SIG-M5 treated with dmso at 0.1 percent for 504 hours (cell line): ENCODE data around the gene AGAP1.

Source experiments
- DNase-seq: peaks from one replicate; lab custom pipeline; 2025; ENCODE audit not compliant: unreplicated experiment; lab: John Stamatoyannopoulos, UW

AGAP1 gene

GRCh38 chr2:235970204-235971040, 476.6 kb downstream of the AGAP1 start:
- DNase-seq = no peak

GRCh38 chr2:235976516-235976915, 482.7 kb downstream of the AGAP1 start:
- DNase-seq = no peak

- no peak for DNase-seq
Measured at GRCh38 chr2:235976956-235977355, 483.1 kb downstream of the AGAP1 start.

- no peak for DNase-seq
Measured at GRCh38 chr2:235977445-235977844, 483.6 kb downstream of the AGAP1 start.

- DNase-seq = no peak
Measured at GRCh38 chr2:235978022-235978421, 484.2 kb downstream of the AGAP1 start.

- no peak for DNase-seq
Measured at GRCh38 chr2:235979037-235979436, 485.2 kb downstream of the AGAP1 start.

- no peak for DNase-seq
Measured at GRCh38 chr2:235979753-235980435, 486.1 kb downstream of the AGAP1 start.

GRCh38 chr2:235981631-235982030, 487.8 kb downstream of the AGAP1 start:
- no peak for DNase-seq

GRCh38 chr2:235983016-235983415, 489.2 kb downstream of the AGAP1 start:
- no peak for DNase-seq

GRCh38 chr2:235984552-235984951, 490.7 kb downstream of the AGAP1 start:
- no peak for DNase-seq

- no peak for DNase-seq
Measured at GRCh38 chr2:235986361-235986760, 492.5 kb downstream of the AGAP1 start.

- no peak for DNase-seq
Measured at GRCh38 chr2:235988271-235989015, 494.6 kb downstream of the AGAP1 start.

- no peak for DNase-seq
Measured at GRCh38 chr2:235989591-235989990, 495.7 kb downstream of the AGAP1 start.

- DNase-seq = no peak
Measured at GRCh38 chr2:235990344-235990743, 496.5 kb downstream of the AGAP1 start.

GRCh38 chr2:235992024-235992423, 498.2 kb downstream of the AGAP1 start:
- DNase-seq = no peak

- DNase-seq = no peak
Measured at GRCh38 chr2:235996419-235996818, 502.6 kb downstream of the AGAP1 start.

- DNase-seq = no peak
Measured at GRCh38 chr2:235999011-235999410, 505.2 kb downstream of the AGAP1 start.

GRCh38 chr2:236001166-236001828, 507.5 kb downstream of the AGAP1 start:
- no peak for DNase-seq

GRCh38 chr2:236001854-236002253, 508.0 kb downstream of the AGAP1 start:
- DNase-seq = no peak

- DNase-seq = no peak
Measured at GRCh38 chr2:236008006-236008405, 514.2 kb downstream of the AGAP1 start.

- DNase-seq = no peak
Measured at GRCh38 chr2:236008857-236009256, 515.0 kb downstream of the AGAP1 start.
